Measurements from ENCODE around the gene EXOSC2.
"Not testable (repeated sequence)": the region's sequence is repeated elsewhere in the genome, so short reads cannot be mapped to it uniquely, and the experiment has no call there.

Gene EXOSC2

GRCh38 chr9:130668659-130669058 lies 24.9 kb upstream of the EXOSC2 start:
- DNase-seq, result no peak

DNA sequence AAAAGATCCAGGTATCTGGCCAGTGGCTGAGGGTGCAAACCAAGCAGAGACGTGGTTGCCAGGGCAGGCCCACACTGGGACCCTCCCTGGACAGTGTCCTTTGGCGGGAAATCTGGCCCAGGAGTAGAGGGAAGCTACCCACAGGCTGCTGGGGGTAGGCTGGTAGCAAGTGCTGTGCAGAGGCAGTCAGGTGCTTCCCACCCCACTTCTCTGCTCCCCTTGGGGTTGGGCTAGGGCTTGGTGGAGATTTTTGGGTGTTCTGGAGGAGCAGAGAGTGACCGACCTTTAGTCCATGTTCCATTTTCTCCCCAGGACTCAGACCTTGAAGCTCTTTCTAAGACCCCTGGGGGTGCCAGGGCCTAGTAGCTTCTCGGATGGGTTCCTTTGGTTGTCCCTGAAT lies 23.6 kb upstream of the EXOSC2 start:
- DNase-seq, result no peak

DNA sequence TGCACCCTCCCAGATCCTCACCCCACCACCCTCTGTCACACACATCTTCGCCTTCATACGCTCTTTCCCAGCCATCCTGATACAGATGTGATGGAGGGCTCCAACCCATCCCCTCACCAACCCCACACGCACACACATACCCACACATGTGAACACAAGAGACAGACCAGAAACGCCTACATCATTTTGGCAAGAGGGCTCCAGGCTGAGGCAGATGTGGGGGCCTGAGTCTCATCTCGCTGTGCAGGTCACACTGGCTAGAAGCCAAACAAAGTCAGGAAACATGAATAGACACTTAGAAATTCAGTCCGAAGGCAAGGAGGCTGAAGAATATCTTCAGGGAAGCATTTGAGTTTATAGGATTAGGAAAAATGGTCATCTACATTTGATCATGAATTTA lies 22.9 kb upstream of the EXOSC2 start:
- no peak for DNase-seq

GRCh38 chr9:130672466-130672865 lies 21.1 kb upstream of the EXOSC2 start:
- DNase-seq, result no peak

- no peak for DNase-seq
Observed at GRCh38 chr9:130672933-130673615, 20.5 kb upstream of the EXOSC2 start.

DNA sequence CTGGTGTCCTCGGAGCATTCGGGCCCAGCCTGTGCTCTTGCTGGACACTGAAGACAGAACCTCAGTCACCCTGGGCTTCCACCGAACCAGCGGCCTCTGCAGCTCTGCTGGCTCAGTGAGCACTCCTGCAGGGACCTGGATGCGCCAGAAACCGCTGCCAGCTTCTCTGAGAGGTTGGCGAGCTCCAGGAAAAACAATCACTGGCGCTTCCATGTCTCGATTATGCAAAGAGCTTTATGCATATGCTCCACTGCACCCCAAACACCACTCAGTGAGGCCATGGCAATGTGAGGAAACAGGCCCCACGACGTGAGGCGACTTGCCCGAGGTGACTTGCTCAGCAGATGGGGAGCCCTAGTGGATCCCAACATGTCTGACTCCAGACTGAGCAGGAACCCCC lies 18.2 kb upstream of the EXOSC2 start:
- DNase-seq, result no peak

DNA sequence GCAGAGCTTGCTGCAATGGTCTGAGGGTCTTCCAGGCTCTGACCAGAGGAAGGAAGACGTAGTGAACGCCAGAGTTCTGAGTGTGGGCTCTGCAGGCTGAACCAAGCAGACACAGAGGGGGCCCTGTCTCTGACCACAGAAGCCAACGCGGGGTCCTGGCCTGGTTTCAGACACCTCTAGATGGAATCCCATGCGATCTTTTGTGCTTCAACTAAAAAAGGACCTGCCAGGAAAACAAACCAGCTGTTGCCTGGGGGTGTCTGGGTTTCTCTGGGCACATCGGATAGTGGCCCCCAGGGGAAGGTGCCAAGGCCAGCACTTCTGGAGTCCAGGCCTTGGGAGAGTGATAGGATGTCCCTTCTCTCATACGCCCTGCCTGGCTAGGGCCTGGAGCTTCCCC lies 16.3 kb upstream of the EXOSC2 start:
- DNase-seq, result no peak

DNA sequence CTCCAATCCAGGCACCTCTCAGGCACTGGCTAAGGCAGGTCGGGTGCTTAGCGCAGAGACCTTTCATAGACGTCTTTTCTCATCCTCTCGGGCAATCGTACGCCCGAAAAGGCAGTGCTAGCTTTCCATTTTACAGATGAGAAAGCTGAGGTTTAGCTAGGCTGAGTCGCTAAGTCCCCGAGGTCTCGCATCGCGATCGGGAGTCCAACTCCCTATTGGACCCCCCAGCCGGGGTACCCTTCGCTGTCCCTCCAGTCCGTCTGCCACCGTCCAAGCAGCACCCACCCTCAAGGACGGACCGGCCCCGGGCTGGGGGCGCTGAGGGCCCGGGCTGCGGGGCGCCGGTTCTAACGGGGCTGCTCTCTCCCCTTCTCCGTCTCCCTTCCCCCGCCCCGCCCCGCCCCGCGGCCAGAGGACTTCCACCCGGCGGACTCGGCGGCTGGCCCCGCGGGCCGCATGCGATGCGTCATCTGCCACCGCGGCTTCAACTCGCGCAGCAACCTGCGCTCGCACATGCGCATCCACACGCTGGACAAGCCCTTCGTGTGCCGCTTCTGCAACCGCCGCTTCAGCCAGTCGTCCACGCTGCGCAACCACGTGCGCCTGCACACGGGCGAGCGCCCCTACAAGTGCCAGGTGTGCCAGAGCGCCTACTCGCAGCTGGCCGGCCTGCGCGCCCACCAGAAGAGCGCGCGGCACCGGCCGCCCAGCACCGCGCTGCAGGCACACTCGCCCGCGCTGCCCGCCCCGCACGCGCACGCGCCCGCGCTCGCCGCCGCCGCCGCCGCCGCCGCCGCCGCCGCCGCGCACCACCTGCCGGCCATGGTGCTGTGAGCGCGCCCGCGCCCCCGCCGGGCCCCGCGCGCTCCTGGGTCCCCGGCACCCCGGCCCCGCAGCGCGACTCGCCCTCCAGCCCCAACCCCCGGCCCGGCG lies 12.5 kb upstream of the EXOSC2 start:
- peak; percentile 73 for DNase-seq

DNA sequence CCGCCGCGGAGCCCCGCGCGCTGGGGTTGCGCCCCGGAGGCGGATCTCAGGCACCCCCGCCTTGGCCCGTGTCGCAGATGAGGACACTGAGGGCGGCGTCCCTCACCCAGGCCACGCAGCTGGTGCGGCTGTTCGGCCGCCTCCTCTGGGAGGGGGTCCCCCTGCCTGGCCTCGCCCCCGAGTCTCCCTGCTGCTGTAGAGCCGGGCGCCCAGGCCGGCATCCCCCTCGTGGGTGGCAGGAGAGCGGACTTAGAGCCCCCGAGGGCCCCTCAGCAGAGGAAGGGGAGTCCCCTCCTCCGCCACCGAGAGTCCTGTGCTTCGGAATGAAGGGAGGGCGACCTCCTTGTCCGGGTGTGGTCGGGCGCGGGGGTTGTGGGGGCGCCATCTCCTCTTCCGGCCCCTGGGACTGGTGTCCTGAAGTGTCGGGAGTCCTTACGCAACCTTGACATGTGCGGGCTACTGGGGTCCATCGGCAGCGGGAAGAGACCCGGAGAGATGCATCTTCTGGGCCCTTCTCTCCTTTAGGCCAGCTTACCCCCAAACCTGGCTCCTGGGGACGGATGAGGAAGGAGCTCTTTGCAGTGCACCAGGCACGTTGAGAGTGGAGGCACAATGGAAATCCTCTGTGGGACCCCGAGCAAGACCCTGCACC lies 11.7 kb upstream of the EXOSC2 start:
- peak; percentile 25 for DNase-seq

GRCh38 chr9:130682421-130683121 lies 11.0 kb upstream of the EXOSC2 start:
- peak; percentile 66 for DNase-seq

- DNase-seq, result no peak
Observed at GRCh38 chr9:130685104-130685503, 8.5 kb upstream of the EXOSC2 start.

DNA sequence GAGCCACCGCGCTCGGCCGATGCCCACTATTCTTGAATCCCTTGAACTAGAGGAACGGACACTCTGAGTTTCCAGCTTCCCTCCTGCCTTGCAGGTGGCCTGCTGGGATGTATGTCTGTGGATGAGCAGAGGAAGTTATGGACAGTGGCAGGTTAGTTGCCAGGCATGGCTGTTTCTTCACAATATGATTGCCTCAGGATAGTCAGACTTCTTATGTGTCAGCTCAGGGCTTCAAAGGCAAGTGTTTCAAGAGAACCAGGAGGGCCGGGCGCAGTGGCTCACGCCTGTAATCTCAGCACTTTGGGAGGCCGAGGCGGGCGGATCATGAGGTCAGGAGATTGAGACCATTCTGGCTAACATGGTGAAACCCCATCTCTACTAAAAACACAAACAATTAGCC lies 7.6 kb upstream of the EXOSC2 start:
- not testable (repeated sequence) for DNase-seq

GRCh38 chr9:130687615-130688014 lies 6.0 kb upstream of the EXOSC2 start:
- no peak for DNase-seq

DNA sequence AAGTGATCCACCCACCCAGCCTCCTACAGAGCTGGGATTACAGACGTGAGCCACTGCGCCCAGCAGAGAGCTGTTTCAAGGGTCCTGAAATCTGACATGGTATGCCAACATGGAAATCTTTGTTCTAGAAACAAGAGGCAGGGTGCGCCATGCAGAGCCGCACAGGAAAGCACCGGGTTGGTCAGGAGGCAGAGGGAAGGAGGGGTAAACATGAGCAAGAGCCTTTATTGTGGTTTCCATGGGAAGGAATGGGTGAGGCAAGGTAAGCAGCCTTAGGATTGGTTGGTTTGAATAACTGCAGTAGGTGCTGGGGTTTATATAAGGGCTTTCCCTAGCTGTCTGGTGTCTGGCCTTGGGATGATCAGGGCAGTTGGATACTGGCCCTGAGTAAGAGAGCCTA lies 5.5 kb upstream of the EXOSC2 start:
- no peak for DNase-seq

DNA sequence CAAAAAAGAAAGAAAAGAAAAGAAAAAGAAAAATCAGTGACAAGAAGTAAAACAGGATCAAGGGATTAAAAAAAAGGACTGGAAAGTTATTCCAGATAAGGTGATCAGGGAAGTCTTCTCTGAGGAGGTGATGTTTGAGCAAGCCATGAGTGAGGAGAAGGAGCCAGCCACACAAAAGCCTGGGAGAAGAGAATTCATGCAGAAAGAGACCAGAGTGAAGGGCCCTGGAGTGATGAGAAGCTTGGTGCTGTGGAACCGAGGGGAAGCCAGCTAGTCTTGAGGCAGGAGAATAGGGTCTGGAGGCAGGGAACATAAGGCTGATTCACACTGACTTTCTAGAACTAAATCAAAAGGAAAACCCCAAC lies 4.0 kb upstream of the EXOSC2 start:
- no peak for DNase-seq

GRCh38 chr9:130689937-130690700 lies 3.5 kb upstream of the EXOSC2 start:
- no peak for DNase-seq

GRCh38 chr9:130692321-130692720 lies 1.3 kb upstream of the EXOSC2 start:
- no peak for DNase-seq

GRCh38 chr9:130693101-130693425 lies 517 bp upstream of the EXOSC2 start:
- no peak for DNase-seq

DNA sequence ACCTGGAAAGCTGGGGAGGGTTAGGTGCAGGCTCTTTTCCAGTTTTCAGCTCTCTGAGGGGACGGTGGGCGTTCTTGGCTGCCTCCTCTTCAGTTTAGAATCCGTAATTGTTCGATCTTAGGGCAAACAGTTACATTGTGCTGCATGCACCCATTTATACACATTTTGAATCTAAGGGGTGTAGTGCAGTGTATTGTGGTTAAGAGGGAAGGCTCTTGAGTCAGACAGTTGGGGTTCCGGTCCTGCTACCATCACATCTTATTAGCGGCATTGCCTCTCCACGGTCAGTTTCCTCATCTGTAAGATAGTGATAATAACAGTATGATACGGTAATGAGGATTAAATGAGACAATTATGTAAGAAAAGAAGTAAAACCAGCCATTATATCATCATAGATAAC lies 625 bp downstream of the EXOSC2 start:
- DNase-seq, result no peak

DNA sequence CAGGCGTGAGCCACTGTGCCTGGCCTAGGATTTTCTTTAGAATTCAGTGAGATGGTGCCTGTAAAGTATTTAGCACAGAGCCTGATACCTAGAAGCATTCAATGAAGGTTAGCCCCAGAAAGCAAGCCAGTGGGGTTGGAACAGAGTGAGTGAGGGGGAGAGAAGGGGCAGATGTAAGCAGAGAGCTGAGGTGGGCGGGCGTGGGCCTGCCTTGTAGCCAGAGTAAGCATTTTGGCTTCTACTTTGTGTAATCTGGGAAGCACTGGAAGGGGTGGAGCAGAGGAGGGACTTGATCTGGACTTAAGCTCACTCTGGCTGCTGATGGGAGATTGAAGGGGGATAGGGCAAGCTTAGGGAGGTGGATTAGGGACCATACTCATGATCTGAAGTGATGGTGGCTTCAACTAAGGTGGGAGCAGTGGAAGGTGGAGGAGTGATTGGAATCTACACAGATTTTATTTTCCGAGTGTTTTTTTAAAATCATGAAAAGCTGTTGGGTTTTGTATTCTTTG lies 2.6 kb downstream of the EXOSC2 start:
- no peak for DNase-seq

GRCh38 chr9:130696996-130697395 lies 3.4 kb downstream of the EXOSC2 start:
- DNase-seq, result no peak

GRCh38 chr9:130698514-130698913 lies 4.9 kb downstream of the EXOSC2 start:
- DNase-seq, result no peak
